ENCODE results near the gene PRKAG2. TPM values are rescaled to one million over a fixed set of nuclear protein-coding genes. Genes with fewer than 3 reads are reported as not detected.

The PRKAG2 gene
- total and polyA plus RNA-seq, 2 of the 13 experiments (the other 11 are each of a cell fraction or from before 2014, with no cell fraction given): 0.90 to 1.3 TPM

- TF ChIP-seq MAFK (conservative IDR thresholded peaks at IDR 0.05 in 1 of 2, IDR thresholded peaks at IDR 0.05 in 1 of 2; ENCODE audit: low read length in 2 of 2): peak in 1 of 2 experiments; percentile 18; a peak in 1 of 4 replicates
- TF ChIP-seq ZNF740 (CRISPR knock-in tag; IDR thresholded peaks at IDR 0.05): peak; percentile 31; the same call in 1 of the 2 replicates
- peak; percentile 16; the same call in 1 of the 2 replicates for TF ChIP-seq FOSL1 (CRISPR knock-in tag; IDR thresholded peaks at IDR 0.05; ENCODE audit: borderline replicate concordance)
- TF ChIP-seq, protein P1, sequence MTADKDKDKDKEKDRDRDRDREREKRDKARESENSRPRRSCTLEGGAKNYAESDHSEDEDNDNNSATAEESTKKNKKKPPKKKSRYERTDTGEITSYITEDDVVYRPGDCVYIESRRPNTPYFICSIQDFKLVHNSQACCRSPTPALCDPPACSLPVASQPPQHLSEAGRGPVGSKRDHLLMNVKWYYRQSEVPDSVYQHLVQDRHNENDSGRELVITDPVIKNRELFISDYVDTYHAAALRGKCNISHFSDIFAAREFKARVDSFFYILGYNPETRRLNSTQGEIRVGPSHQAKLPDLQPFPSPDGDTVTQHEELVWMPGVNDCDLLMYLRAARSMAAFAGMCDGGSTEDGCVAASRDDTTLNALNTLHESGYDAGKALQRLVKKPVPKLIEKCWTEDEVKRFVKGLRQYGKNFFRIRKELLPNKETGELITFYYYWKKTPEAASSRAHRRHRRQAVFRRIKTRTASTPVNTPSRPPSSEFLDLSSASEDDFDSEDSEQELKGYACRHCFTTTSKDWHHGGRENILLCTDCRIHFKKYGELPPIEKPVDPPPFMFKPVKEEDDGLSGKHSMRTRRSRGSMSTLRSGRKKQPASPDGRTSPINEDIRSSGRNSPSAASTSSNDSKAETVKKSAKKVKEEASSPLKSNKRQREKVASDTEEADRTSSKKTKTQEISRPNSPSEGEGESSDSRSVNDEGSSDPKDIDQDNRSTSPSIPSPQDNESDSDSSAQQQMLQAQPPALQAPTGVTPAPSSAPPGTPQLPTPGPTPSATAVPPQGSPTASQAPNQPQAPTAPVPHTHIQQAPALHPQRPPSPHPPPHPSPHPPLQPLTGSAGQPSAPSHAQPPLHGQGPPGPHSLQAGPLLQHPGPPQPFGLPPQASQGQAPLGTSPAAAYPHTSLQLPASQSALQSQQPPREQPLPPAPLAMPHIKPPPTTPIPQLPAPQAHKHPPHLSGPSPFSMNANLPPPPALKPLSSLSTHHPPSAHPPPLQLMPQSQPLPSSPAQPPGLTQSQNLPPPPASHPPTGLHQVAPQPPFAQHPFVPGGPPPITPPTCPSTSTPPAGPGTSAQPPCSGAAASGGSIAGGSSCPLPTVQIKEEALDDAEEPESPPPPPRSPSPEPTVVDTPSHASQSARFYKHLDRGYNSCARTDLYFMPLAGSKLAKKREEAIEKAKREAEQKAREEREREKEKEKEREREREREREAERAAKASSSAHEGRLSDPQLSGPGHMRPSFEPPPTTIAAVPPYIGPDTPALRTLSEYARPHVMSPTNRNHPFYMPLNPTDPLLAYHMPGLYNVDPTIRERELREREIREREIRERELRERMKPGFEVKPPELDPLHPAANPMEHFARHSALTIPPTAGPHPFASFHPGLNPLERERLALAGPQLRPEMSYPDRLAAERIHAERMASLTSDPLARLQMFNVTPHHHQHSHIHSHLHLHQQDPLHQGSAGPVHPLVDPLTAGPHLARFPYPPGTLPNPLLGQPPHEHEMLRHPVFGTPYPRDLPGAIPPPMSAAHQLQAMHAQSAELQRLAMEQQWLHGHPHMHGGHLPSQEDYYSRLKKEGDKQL (CRISPR knock-in tag; IDR thresholded peaks at IDR 0.05; ENCODE audit: low read depth): peak; percentile 84
- peak; percentile 92 for TF ChIP-seq IKZF5 (CRISPR knock-in tag; IDR thresholded peaks at IDR 0.05)
- peak; percentile 97 for TF ChIP-seq ARNT2 (CRISPR knock-in tag; IDR thresholded peaks at IDR 0.05; ENCODE audit: low read depth)
- peak; percentile 49; the same call in 1 of the 2 replicates for TF ChIP-seq HOXA9 (CRISPR knock-in tag; IDR thresholded peaks at IDR 0.05; ENCODE audit: borderline replicate concordance)
- TF ChIP-seq ZBTB8A (CRISPR knock-in tag; IDR thresholded peaks at IDR 0.05; ENCODE audit: borderline replicate concordance, low read depth): peak; percentile 66; the same call in 1 of the 2 replicates
- TF ChIP-seq TRAFD1 (CRISPR knock-in tag; IDR thresholded peaks at IDR 0.05; ENCODE audit: borderline replicate concordance): no peak
- TF ChIP-seq ZNF772 (CRISPR knock-in tag; IDR thresholded peaks at IDR 0.05): peak; percentile 93
- peak; percentile 67 for TF ChIP-seq FOXK2 (IDR thresholded peaks at IDR 0.05)
- TF ChIP-seq, protein P2, sequence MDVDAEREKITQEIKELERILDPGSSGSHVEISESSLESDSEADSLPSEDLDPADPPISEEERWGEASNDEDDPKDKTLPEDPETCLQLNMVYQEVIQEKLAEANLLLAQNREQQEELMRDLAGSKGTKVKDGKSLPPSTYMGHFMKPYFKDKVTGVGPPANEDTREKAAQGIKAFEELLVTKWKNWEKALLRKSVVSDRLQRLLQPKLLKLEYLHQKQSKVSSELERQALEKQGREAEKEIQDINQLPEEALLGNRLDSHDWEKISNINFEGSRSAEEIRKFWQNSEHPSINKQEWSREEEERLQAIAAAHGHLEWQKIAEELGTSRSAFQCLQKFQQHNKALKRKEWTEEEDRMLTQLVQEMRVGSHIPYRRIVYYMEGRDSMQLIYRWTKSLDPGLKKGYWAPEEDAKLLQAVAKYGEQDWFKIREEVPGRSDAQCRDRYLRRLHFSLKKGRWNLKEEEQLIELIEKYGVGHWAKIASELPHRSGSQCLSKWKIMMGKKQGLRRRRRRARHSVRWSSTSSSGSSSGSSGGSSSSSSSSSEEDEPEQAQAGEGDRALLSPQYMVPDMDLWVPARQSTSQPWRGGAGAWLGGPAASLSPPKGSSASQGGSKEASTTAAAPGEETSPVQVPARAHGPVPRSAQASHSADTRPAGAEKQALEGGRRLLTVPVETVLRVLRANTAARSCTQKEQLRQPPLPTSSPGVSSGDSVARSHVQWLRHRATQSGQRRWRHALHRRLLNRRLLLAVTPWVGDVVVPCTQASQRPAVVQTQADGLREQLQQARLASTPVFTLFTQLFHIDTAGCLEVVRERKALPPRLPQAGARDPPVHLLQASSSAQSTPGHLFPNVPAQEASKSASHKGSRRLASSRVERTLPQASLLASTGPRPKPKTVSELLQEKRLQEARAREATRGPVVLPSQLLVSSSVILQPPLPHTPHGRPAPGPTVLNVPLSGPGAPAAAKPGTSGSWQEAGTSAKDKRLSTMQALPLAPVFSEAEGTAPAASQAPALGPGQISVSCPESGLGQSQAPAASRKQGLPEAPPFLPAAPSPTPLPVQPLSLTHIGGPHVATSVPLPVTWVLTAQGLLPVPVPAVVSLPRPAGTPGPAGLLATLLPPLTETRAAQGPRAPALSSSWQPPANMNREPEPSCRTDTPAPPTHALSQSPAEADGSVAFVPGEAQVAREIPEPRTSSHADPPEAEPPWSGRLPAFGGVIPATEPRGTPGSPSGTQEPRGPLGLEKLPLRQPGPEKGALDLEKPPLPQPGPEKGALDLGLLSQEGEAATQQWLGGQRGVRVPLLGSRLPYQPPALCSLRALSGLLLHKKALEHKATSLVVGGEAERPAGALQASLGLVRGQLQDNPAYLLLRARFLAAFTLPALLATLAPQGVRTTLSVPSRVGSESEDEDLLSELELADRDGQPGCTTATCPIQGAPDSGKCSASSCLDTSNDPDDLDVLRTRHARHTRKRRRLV (CRISPR knock-in tag; IDR thresholded peaks at IDR 0.05): no peak
- TF ChIP-seq ZNF317 (CRISPR knock-in tag; IDR thresholded peaks at IDR 0.05): peak; percentile 78
Measured at GRCh38 chr7:151744656-151745638, 132.0 kb downstream of the PRKAG2 start (continued).
